ENCODE results near the gene PLXNA2. TPM values are rescaled to one million over a fixed set of nuclear protein-coding genes. Genes with fewer than 3 reads are reported as not detected.

Gene PLXNA2
- total RNA-seq, 1 donor from 2014 or later, result 17.7 TPM

DNA sequence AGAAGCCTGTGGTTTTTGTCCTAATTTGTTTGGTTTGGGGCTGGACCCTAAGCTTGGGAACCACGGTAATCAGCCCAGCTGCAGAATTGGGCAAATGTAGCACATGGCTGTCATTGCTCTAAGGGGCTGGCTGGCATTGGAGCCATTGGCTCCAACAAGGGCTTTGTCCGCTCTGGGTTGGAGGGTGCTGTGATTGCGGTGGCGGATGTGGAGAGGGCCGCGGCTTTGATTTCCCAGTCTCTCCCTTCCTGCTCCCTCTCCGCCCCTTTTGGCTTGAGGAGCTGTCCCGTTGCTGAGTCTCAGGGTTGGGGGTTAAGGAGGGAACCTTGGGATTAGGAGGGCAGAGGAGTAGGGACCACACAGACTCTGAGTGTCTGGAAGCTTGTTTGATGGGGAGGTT, 241.5 kb downstream of the PLXNA2 start:
- H3K9me3 ChIP-seq (ENCODE audit: insufficient read depth, low read depth, low read length), result no peaks in the 10 kb centered on the region
- FAIRE-seq, result no peak
- TF ChIP-seq, protein P1, sequence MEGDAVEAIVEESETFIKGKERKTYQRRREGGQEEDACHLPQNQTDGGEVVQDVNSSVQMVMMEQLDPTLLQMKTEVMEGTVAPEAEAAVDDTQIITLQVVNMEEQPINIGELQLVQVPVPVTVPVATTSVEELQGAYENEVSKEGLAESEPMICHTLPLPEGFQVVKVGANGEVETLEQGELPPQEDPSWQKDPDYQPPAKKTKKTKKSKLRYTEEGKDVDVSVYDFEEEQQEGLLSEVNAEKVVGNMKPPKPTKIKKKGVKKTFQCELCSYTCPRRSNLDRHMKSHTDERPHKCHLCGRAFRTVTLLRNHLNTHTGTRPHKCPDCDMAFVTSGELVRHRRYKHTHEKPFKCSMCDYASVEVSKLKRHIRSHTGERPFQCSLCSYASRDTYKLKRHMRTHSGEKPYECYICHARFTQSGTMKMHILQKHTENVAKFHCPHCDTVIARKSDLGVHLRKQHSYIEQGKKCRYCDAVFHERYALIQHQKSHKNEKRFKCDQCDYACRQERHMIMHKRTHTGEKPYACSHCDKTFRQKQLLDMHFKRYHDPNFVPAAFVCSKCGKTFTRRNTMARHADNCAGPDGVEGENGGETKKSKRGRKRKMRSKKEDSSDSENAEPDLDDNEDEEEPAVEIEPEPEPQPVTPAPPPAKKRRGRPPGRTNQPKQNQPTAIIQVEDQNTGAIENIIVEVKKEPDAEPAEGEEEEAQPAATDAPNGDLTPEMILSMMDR (IDR thresholded peaks at IDR 0.05; ENCODE audit: insufficient read depth, low read depth, low read length), result no peak
- TF ChIP-seq EZH2 (IDR thresholded peaks at IDR 0.05; ENCODE audit: insufficient read depth, low read length), result no peak
- no peak overlapping the region for H2AFZ ChIP-seq (ENCODE audit: low read depth, low read length)
- no peak overlapping the region for H3K9ac ChIP-seq (ENCODE audit: low read length)
- Mint-ChIP-seq H3K27me3 (ENCODE audit: low read depth, unreplicated experiment) (peaks cover 7% of the 10 kb centered on the region), H3K4me3 (ENCODE audit: unreplicated experiment) (no peak overlapping the region), H3K27ac (ENCODE audit: unreplicated experiment) (no peak overlapping the region), H3K4me1 (ENCODE audit: low read depth, unreplicated experiment) (peaks cover 12% of the 10 kb centered on the region), H3K9me3 (ENCODE audit: unreplicated experiment) (peaks cover 13% of the 10 kb centered on the region), H3K36me3 (ENCODE audit: low read depth, unreplicated experiment) (no peaks in the 10 kb centered on the region)
- DNase-seq (ENCODE audit: low read depth), result no peak
- H3K27me3 ChIP-seq (ENCODE audit: insufficient read depth, low read length), result no peaks in the 10 kb centered on the region
- no peaks in the 10 kb centered on the region for H4K20me1 ChIP-seq (ENCODE audit: insufficient read depth, low read length)
- H3K79me2 ChIP-seq (ENCODE audit: insufficient read depth, low read length), result no peaks in the 10 kb centered on the region
- no peak overlapping the region for H3K27ac ChIP-seq (ENCODE audit: low read depth, low read length)
- no peaks in the 10 kb centered on the region for H3K36me3 ChIP-seq (ENCODE audit: insufficient read depth, low read length)
- no peak overlapping the region for H3K4me2 ChIP-seq (ENCODE audit: low read length)
- H3K4me3 ChIP-seq (ENCODE audit: insufficient read depth, low read depth, low read length), result no peak overlapping the region
- peaks cover 5% of the 10 kb centered on the region for H3K4me1 ChIP-seq (ENCODE audit: insufficient read depth, low read length)

DNA sequence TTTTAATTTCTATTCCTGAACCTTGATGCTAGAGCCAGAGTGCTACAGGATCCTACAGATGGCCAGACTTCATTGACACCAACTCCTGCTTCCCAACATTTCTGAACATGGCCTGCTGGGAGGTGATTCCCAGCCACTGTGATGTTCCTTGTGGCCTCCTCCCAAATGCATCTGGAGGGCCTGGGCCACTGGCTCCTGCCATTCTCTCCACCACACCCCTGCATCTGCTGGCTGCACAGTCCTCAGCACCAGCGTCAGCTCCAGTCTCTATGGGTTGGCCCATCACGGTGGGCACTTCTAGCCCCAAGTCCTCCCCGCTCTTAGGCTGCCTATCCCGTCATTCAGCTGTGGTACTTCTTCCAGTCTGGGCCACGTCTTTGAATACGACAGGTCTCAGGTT, 242.1 kb downstream of the PLXNA2 start:
- peaks cover 7% of the 10 kb centered on the region for H3K27me3 Mint-ChIP-seq (ENCODE audit: low read depth, unreplicated experiment)
- H3K4me2 ChIP-seq (ENCODE audit: low read length), result no peak overlapping the region
- H3K9ac ChIP-seq (ENCODE audit: low read length), result no peak overlapping the region
- no peak for DNase-seq (ENCODE audit: low read depth)
- no peak for FAIRE-seq
- H3K27ac ChIP-seq (ENCODE audit: low read depth, low read length), result no peak overlapping the region
- H3K4me3 Mint-ChIP-seq (ENCODE audit: unreplicated experiment), result no peak overlapping the region
- no peak overlapping the region for H3K27ac Mint-ChIP-seq (ENCODE audit: unreplicated experiment)
- peaks cover 13% of the 10 kb centered on the region for H3K9me3 Mint-ChIP-seq (ENCODE audit: unreplicated experiment)
- no peaks in the 10 kb centered on the region for H4K20me1 ChIP-seq (ENCODE audit: insufficient read depth, low read length)
- no peak overlapping the region for H2AFZ ChIP-seq (ENCODE audit: low read depth, low read length)
- H3K79me2 ChIP-seq (ENCODE audit: insufficient read depth, low read length), result no peaks in the 10 kb centered on the region
- H3K27me3 ChIP-seq (ENCODE audit: insufficient read depth, low read length), result no peaks in the 10 kb centered on the region
- H3K4me1 ChIP-seq (ENCODE audit: insufficient read depth, low read length), result no peaks in the 10 kb centered on the region
- H3K36me3 Mint-ChIP-seq (ENCODE audit: low read depth, unreplicated experiment), result no peaks in the 10 kb centered on the region
- no peaks in the 10 kb centered on the region for H3K9me3 ChIP-seq (ENCODE audit: insufficient read depth, low read depth, low read length)
- peaks cover 6% of the 10 kb centered on the region for H3K4me1 Mint-ChIP-seq (ENCODE audit: low read depth, unreplicated experiment)
- no peaks in the 10 kb centered on the region for H3K36me3 ChIP-seq (ENCODE audit: insufficient read depth, low read length)
- H3K4me3 ChIP-seq (ENCODE audit: insufficient read depth, low read depth, low read length), result no peak overlapping the region
- TF ChIP-seq EZH2 (IDR thresholded peaks at IDR 0.05; ENCODE audit: insufficient read depth, low read length), result no peak
- TF ChIP-seq, protein P1 (IDR thresholded peaks at IDR 0.05; ENCODE audit: insufficient read depth, low read depth, low read length), result no peak

DNA sequence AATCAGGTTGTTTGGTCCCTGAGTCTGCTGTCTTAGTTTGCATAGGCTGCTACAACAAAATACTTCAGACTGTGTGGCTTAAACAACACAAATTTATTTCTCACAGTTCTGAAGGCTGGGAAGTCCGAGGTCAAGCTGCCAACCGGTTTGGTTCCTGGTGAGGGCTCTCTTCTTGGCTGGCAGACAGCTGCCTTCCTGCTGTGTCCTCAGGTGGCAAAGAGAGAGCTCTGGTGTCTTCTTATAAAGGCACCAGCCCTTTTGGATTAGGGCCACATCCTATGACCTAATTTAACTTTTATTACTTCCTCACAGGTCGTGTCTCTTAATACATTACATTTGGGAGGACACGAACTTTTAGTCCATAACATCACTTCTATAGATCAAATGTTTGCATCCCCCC, 243.7 kb downstream of the PLXNA2 start:
- Mint-ChIP-seq H3K4me1 (ENCODE audit: low read depth, unreplicated experiment) (peaks cover 6% of the 10 kb centered on the region), H3K27ac (ENCODE audit: unreplicated experiment) (no peak overlapping the region), H3K4me3 (ENCODE audit: unreplicated experiment) (no peak overlapping the region), H3K9me3 (ENCODE audit: unreplicated experiment) (peaks cover 9% of the 10 kb centered on the region), H3K27me3 (ENCODE audit: low read depth, unreplicated experiment) (peaks cover 7% of the 10 kb centered on the region), H3K36me3 (ENCODE audit: low read depth, unreplicated experiment) (no peaks in the 10 kb centered on the region)
- Histone ChIP-seq H2AFZ (ENCODE audit: low read depth, low read length) (no peak overlapping the region), H3K9ac (ENCODE audit: low read length) (no peak overlapping the region), H3K9me3 (ENCODE audit: insufficient read depth, low read depth, low read length) (no peaks in the 10 kb centered on the region), H4K20me1 (ENCODE audit: insufficient read depth, low read length) (no peaks in the 10 kb centered on the region), H3K27me3 (ENCODE audit: insufficient read depth, low read length) (peaks cover 7% of the 10 kb centered on the region), H3K4me2 (ENCODE audit: low read length) (no peak overlapping the region), H3K4me3 (ENCODE audit: insufficient read depth, low read depth, low read length) (no peak overlapping the region), H3K36me3 (ENCODE audit: insufficient read depth, low read length) (no peaks in the 10 kb centered on the region), H3K27ac (ENCODE audit: low read depth, low read length) (no peak overlapping the region), H3K79me2 (ENCODE audit: insufficient read depth, low read length) (no peaks in the 10 kb centered on the region), H3K4me1 (ENCODE audit: insufficient read depth, low read length) (no peaks in the 10 kb centered on the region)
- no peak for FAIRE-seq
- TF ChIP-seq, protein P1 (IDR thresholded peaks at IDR 0.05; ENCODE audit: insufficient read depth, low read depth, low read length), result no peak
- TF ChIP-seq EZH2 (IDR thresholded peaks at IDR 0.05; ENCODE audit: insufficient read depth, low read length), result no peak
- DNase-seq (ENCODE audit: low read depth), result no peak

All from astrocyte (in vitro differentiated cells and primary cell).